Measurements from ENCODE around the gene CNTNAP2.

The CNTNAP2 gene

GRCh38 chr7:146670532-146670931, 553.9 kb downstream of the CNTNAP2 start:
- no peak overlapping the region for H3K27ac ChIP-seq
- TF ChIP-seq, protein P1, sequence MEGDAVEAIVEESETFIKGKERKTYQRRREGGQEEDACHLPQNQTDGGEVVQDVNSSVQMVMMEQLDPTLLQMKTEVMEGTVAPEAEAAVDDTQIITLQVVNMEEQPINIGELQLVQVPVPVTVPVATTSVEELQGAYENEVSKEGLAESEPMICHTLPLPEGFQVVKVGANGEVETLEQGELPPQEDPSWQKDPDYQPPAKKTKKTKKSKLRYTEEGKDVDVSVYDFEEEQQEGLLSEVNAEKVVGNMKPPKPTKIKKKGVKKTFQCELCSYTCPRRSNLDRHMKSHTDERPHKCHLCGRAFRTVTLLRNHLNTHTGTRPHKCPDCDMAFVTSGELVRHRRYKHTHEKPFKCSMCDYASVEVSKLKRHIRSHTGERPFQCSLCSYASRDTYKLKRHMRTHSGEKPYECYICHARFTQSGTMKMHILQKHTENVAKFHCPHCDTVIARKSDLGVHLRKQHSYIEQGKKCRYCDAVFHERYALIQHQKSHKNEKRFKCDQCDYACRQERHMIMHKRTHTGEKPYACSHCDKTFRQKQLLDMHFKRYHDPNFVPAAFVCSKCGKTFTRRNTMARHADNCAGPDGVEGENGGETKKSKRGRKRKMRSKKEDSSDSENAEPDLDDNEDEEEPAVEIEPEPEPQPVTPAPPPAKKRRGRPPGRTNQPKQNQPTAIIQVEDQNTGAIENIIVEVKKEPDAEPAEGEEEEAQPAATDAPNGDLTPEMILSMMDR (conservative IDR thresholded peaks at IDR 0.05): no peak
- no peak for TF ChIP-seq ZFX (IDR thresholded peaks at IDR 0.05)

DNA sequence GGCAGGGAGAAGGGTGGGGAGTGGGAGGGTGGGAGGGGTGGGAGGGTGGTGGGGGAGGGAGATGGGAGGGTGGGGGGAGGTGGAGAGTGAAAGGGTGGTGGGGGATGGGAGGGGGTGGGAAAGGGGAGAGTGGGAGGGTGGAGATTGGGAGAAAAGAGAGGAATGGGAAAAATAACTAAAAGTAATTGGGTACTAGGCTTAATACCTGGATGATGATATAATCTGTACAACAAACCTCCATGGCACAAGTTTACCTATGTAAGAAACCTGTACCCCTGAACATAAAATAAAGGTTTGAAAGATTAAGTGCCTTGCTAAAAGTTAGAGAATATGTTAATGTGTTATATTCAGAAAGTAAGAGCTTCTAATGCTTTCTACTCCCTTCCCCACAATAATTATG, 564.9 kb downstream of the CNTNAP2 start:
- TF ChIP-seq, protein P1 (conservative IDR thresholded peaks at IDR 0.05): no peak
- no peak for TF ChIP-seq ZFX (IDR thresholded peaks at IDR 0.05)
- H3K27ac ChIP-seq: no peak overlapping the region

DNA sequence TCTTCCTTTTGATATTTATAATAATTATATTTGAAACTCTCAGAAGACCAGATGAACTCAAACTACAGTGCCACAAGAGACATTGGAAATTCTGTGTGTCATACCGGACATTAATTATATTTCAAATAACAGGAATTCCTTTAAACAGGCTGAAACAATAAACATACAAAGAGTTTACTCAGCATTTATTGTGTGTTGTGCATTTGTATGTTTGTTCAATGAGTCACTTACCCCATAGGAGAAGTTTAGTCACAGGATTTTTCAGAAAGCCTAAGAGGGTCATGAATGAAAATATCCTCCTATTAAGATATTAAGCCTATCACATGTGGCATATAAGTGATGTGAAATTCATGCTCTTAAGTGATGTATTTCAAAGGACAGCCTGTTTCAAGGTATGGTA, 566.8 kb downstream of the CNTNAP2 start:
- H3K27ac ChIP-seq: no peak overlapping the region
- TF ChIP-seq ZFX (IDR thresholded peaks at IDR 0.05): no peak
- TF ChIP-seq, protein P1 (conservative IDR thresholded peaks at IDR 0.05): no peak

GRCh38 chr7:146690987-146691386, 574.4 kb downstream of the CNTNAP2 start:
- no peak overlapping the region for H3K27ac ChIP-seq
- no peak for TF ChIP-seq ZFX (IDR thresholded peaks at IDR 0.05)
- TF ChIP-seq, protein P1 (conservative IDR thresholded peaks at IDR 0.05): no peak

DNA sequence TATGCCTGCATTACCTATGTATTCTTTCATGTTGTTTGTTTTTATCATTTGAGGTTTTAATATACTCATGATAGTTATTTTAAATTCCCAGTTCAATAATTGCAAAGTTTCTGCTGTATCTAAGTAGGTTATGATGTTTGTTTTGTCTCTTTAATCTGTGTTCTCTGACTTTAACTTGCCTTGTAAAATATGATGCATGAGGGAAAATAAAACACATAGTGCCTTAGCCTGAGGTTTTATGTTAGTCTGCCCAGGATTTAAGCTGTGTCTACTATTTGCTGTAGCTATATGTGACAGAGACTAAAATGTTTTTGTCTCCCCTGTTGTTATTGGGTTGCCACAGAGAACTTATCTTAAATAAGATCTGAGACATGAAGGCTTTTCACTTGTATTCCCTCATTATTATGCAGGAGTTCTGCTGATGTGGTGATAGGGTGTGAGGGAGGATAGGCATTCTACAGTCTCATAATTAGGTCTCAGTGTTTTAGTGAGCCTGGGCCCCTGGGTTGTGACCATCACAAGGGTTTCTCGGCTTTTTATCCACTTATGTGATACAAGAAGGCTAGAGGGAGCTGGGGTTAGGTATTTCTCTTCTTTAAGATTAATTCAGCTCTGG, 582.5 kb downstream of the CNTNAP2 start:
- no peak for TF ChIP-seq ZFX (IDR thresholded peaks at IDR 0.05)
- TF ChIP-seq, protein P1 (conservative IDR thresholded peaks at IDR 0.05): no peak
- H3K27ac ChIP-seq: no peak overlapping the region

DNA sequence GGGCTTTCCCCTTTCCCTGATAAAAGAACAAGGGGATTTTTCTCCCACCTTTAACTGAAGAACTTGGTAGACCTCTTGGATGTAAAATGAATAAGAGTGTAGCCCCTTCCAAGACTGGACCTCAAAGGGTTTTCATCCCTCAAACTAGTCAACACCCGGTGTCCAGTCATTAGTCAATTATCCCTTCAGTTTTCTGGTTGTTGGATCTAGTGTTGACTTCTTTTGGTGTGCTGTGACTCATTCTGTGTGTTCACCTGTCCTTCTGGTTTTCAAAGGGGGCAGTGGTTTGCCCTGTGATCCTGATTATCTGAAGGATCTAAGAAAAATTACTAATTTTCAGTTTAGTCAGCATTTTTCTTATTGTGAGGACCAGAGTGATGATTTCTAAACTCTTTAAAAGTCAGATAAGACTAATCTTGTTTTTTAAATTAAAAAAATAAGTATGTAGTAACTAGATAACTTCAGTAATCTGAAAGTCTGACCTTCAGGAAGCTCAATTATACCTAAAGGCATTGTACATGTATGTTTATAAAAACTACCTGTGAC, 583.5 kb downstream of the CNTNAP2 start:
- no peak overlapping the region for H3K27ac ChIP-seq
- TF ChIP-seq ZFX (IDR thresholded peaks at IDR 0.05): no peak
- TF ChIP-seq, protein P1 (conservative IDR thresholded peaks at IDR 0.05): no peak

- H3K27ac ChIP-seq: no peak overlapping the region
- TF ChIP-seq ZFX (IDR thresholded peaks at IDR 0.05): no peak
- TF ChIP-seq, protein P1 (conservative IDR thresholded peaks at IDR 0.05): no peak
These were observed 584.6 kb downstream of the CNTNAP2 start for GRCh38 chr7:146701166-146701565.

Data from C4-2B (cell line).